Glomerular endothelial cell (primary cell): ENCODE results near the gene MATN4. TPM values are rescaled to one million over a fixed set of nuclear protein-coding genes. Genes with fewer than 3 reads are reported as not detected.

Experiments used
- DNase-seq: peaks from one replicate; pipeline ENCODE4 v3.0.0-alpha.2; 2011; ENCODE audit warnings: low read depth, low spot score; ENCODE audit errors: extremely low read depth
- total RNA-seq: library from RNA; depleted of rRNA; stranded (reverse); fragments of >200 nt; gene quantifications from 2 replicates; pipeline ENCODE4 v1.2.3, GENCODE V29; 2015

Gene MATN4
- total RNA-seq, 1 donor from 2014 or later, result not detected

DNA sequence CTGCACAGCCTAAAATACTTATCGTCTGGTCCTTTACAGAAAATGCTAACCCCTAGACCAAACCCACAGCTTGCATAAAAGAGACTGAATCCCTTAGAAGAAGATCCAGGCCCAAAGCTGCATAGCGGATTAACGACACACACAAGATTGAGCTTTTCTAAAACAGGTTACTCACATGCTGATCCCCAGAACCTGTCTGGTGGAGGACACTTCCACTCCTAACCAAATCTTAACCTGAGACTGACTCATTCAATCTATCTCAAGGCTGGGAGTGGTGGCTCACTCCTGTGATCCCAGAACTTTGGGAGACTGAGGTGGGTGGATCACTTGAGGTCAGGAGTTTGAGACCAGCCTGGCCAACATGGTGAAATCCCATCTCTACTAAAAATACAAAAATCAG is 50.9 kb downstream of the MATN4 start:
- no peak for DNase-seq

DNA sequence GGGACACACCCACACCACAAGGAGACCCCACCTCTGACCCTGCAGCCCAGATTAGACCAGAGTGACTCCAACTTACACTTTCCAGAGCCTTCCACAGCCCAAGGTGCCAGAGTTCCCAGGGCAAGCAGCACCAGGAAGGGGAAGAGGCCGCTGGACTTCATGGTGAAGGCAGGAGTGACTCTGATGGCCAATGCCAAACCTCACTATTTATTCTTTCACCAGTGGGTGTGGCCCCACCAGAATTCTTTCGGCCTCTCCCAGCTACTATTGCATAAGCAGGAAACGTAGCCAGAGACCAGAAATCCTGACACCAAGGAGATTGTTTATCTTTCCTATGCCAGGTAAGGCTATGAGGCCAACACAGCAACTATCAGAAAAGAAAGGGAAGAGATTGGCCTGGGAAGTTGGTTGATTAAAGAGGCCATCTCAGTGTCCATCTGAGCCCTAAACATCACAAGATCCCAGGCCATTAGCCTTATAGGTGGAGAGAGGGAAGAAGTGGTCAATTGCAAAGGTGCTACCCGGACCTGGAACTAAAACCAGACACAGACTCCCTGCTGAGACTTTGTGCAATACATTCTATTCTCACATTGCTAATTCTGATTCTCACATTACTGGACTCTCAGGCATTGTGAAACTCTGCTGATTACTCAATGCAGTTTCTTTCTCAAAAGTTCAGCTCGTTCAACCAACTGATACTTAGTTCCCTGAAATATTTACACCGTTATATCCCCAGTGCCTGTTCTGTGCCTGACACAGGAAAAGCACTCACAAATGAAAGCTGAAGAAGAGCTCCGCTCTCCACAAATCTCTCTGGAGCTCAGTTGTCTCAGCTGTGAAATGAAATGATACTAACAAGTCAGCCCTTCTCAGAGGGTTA is 53.5 kb downstream of the MATN4 start, which contains the start of gene SLPI:
Gene SLPI, minus strand, starts transcription at position 182 of the 880 bp plus-strand sequence. Its CDS starts 21 bp downstream, at position 161.
- DNase-seq, result no peak

DNA sequence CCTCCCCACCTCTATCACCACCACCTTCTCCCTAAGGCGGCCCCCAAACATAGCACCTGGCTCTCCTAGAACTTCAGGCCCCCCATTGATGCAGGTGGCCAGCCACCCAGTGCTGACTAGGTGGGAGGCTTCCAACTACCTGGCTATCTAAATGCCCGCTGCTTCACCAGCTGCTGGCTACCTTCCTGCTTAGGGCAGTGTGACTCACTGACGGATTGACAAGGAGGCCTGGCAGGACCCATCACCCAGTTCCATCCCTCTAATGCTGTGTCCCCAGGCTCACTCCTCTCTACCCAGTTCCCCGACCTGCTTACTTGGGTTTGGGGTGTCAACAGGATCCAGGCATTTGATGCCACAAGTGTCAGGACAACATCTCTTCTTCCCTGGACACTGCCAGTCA is 54.8 kb downstream of the MATN4 start:
- no peak for DNase-seq

DNA sequence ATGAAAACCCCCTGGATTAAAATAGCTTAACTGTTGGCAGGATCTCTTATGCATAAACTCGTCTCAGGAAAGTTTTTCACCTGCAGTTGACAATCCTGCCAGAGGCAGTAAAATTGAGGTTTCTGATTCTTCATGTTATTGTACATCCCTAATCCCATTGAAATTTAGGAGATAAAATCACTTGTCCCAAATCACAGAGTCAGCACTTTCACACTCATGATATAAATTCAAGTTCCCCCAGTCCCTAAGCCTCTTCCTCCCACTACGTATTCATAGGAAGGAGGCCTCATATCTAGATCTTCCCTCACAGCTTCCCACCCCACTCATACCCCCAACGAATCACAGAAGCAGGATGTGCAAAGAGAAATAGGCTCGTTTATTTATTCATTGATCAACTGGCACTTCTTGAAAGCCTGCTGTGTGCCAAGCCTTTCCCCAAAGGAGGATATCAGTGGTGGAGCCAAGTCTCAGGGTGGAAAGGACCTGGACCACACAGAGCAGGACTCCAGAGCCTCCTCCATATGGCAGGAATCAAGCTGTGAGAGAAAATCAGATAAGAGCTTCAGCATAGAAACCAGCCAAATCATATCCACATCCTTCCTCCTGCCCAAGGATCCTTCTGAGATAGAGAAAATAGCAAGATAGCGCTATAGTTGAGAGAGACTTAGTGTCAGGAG is 56.1 kb downstream of the MATN4 start:
- DNase-seq, result no peak

DNA sequence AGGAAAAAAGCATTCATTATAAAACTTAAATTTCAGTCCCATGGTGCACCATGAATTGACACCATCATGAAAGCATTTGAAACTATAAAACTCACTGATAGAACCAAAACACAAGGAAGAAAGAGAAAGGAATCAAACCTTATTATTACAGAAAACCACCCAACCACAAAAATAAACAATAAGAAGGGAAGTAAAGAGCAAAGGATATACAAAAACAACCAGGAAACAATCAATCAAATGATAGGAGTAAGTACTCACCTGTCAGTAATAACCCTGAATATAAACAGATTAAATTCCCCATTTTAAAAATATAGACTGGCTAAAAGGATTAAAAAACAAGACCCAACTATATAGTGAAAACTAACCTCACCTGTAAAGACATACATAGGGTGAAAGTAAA is 59.5 kb downstream of the MATN4 start:
- DNase-seq, result no peak

DNA sequence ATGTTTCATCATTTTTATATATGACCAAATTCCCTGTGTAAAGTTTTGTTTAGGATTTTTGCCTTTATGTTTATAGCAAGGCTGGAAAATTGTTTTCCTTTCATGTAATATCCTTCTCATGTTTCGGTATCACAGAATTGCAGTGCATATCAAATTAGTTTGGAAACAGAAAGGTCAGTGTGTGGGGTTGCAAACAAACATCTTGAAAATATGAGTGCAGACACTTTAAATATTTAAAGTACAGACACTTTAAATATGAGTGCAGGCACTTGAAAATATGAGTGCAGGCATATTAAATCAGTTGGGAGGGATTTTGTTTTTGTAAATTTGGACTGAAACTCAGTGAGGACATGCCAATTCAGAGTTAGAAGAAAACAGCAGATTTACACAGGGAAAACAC is 60.2 kb downstream of the MATN4 start:
- no peak for DNase-seq

DNA sequence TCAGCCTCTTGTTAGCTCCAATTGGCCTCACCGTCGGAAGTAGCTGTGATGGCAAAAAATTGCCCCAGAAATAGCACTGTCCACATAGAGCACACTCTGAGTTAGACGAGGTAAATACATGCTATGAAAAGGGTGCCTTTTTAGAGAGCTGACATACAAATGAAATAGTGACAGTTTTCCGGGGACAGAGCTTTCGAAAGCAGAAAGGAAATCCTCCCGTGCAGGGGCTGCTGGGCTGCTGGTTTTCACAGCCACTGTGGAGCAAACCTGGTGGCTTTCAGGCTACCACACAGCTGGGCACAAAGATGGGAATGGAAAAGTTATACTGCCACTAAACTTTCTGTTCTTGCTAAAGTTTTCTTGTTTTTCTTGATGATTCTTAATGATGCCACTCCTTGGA is 62.0 kb downstream of the MATN4 start:
- DNase-seq, result no peak

Other genes starting within 250 kb of the MATN4 start
- gene KCNS1, start 207.2 kb downstream of the MATN4 start, total RNA-seq, result 0.12 and 0.34 TPM in 2 replicates
- not detected in 2 replicates for gene WFDC5, start 193.1 kb downstream of the MATN4 start, total RNA-seq
- gene WFDC12, start 183.8 kb downstream of the MATN4 start, total RNA-seq, result not detected in 2 replicates
- gene PI3, start 133.4 kb downstream of the MATN4 start, total RNA-seq, result not detected in 2 replicates
- not detected in 2 replicates for gene SEMG1, start 101.3 kb downstream of the MATN4 start, total RNA-seq
- not detected in 2 replicates for gene SEMG2, start 86.9 kb downstream of the MATN4 start, total RNA-seq
- gene SLPI, start 53.7 kb downstream of the MATN4 start, total RNA-seq, result not detected in 2 replicates
- gene RBPJL, start 1.5 kb downstream of the MATN4 start, total RNA-seq, result not detected in 2 replicates
- gene SDC4, start 40.1 kb upstream of the MATN4 start, total RNA-seq, result 59.4 and 64.3 TPM in 2 replicates
- gene SYS1, start 54.9 kb upstream of the MATN4 start, total RNA-seq, result 19.2 and 31.1 TPM in 2 replicates
- gene TP53TG5, start 70.0 kb upstream of the MATN4 start, total RNA-seq, result not detected in 2 replicates
- 21.7 and 25.0 TPM in 2 replicates for gene DBNDD2, start 100.0 kb upstream of the MATN4 start, total RNA-seq
- gene PIGT, start 107.8 kb upstream of the MATN4 start, total RNA-seq, result 91.1 and 130 TPM in 2 replicates
- 0.44 TPM in 1 of 2 replicates, not detected in the other for gene WFDC2, start 161.5 kb upstream of the MATN4 start, total RNA-seq
- not detected in 2 replicates for gene SPINT3, start 207.3 kb upstream of the MATN4 start, total RNA-seq
- not detected in 2 replicates for gene WFDC6, start 231.2 kb upstream of the MATN4 start, total RNA-seq
- not detected in 2 replicates for gene EPPIN, start 239.1 kb upstream of the MATN4 start, total RNA-seq